HepG2 (cell line): ENCODE measurements around the gene PODN. TPM values are rescaled to one million over a fixed set of nuclear protein-coding genes. Genes with fewer than 3 reads are reported as not detected.

Experiments used
- ATAC-seq: fragments of 200-7000 bp; cut with Tn5 transposase; 3 replicates; pipeline ENCODE4 v1.9.1; 2020; ENCODE audit warnings: mild to moderate bottlenecking, moderate library complexity
- BruUV-seq: library from RNA; stranded (reverse); fragments of 400-500 nt; replicated peaks from 2 replicates; lab custom pipeline; 2021; lab: Mats Ljungman, UMichigan
- CTCF ChIA-PET: fragments of 300-600 bp; formaldehyde crosslinking; extraction: SDS; loops from one replicate; lab custom pipeline; 2021; ENCODE audit warnings: low total read pairs, inconsistent platforms, low intra/inter-chr PET ratio; lab: Yijun Ruan, JAX
- POLR2A ChIA-PET: fragments of 350-600 bp; sonication (Branson Sonifier 250); formaldehyde crosslinking; loops from one replicate; lab custom pipeline; 2020; ENCODE audit warnings: antibody characterized with exemption, inconsistent platforms; lab: Yijun Ruan, JAX
- DNase-seq: peaks from one replicate; pipeline ENCODE4 v3.0.0-alpha.2; 2015; ENCODE audit warnings: low spot score
- FAIRE-seq: peaks from 3 replicates; lab custom pipeline; 2011; peaks lifted over from hg19 to GRCh38; lab: Jason Lieb, UNC
- H2AFZ ChIP-seq: one replicate; pipeline ENCODE4 v1.6.1; 2011; ENCODE audit warnings: low read length, inconsistent platforms
- H3K27ac ChIP-seq: fragments of 300-600 bp; 3 replicates; pipeline ENCODE4 v1.8.0; 2011; ENCODE audit warnings: mixed run types, mild to moderate bottlenecking, mixed read lengths, low read length, inconsistent platforms; ENCODE audit not compliant: insufficient read depth; ENCODE audit errors: extremely low read length
- H3K27me3 ChIP-seq, 2 experiments: fragments of 200-600 bp in 1 of 2; 2 replicates in 1 of 2; 3 replicates in 1 of 2; pipeline versions ENCODE4 v1.6.0 to v1.8.0; 2011; ENCODE audit warnings: low read length in 2 of 2, mild to moderate bottlenecking in 2 of 2, moderate library complexity in 2 of 2, inconsistent platforms in 1 of 2; ENCODE audit not compliant: insufficient read depth in 2 of 2, control insufficient read depth in 1 of 2
- H3K36me3 ChIP-seq, 2 experiments: fragments of 200-600 bp in 1 of 2; replicated peaks in 1 of 2; 2 replicates in 1 of 2; 3 replicates in 1 of 2; pipeline versions ENCODE4 v1.5.1 to v1.8.0; 2011; ENCODE audit warnings: low read length in 2 of 2, inconsistent platforms in 1 of 2; ENCODE audit not compliant: insufficient read depth in 2 of 2, control insufficient read depth in 1 of 2
- H3K4me1 ChIP-seq: 2 replicates; pipeline ENCODE4 v1.5.1; 2012; ENCODE audit warnings: low read length, inconsistent platforms; ENCODE audit not compliant: insufficient read depth
- H3K4me2 ChIP-seq: 2 replicates; pipeline ENCODE4 v1.6.0; 2011; ENCODE audit warnings: low read depth, low read length, inconsistent platforms
- H3K4me3 ChIP-seq, 3 experiments: fragments of 200-600 bp in 1 of 3; sonication (generic), shearing (Covaris generic) in 1 of 3; replicated peaks in 1 of 3; 2 replicates each; pipeline ENCODE4 v1.5.1; 2011 to 2016; ENCODE audit warnings: low read length in 3 of 3, inconsistent platforms in 2 of 3, low read depth in 2 of 3, mild to moderate bottlenecking in 2 of 3, control low read depth in 1 of 3, mixed read lengths in 1 of 3; ENCODE audit not compliant: insufficient read depth in 1 of 3
- H3K79me2 ChIP-seq: one replicate; pipeline ENCODE4 v1.6.1; 2011; ENCODE audit warnings: low read length, inconsistent platforms; ENCODE audit not compliant: insufficient read depth
- H3K9ac ChIP-seq: 2 replicates; pipeline ENCODE4 v1.6.0; 2011; ENCODE audit warnings: mild to moderate bottlenecking, low read depth, low read length, inconsistent platforms; ENCODE audit not compliant: insufficient read depth
- H3K9me3 ChIP-seq: 2 replicates; pipeline ENCODE4 v1.5.1; 2012; ENCODE audit warnings: mild to moderate bottlenecking, low read length
- H4K20me1 ChIP-seq: 2 replicates; pipeline ENCODE4 v1.6.0; 2011; ENCODE audit warnings: inconsistent platforms, mild to moderate bottlenecking, low read length, moderate library complexity; ENCODE audit not compliant: insufficient read depth
- CENPT ChIP-seq: sonication (generic); formaldehyde crosslinking; IDR thresholded peaks from 2 replicates; pipeline ENCODE4 v1.8.0; 2022; ENCODE audit warnings: low read depth, mild to moderate bottlenecking, moderate library complexity, missing genetic modification reagents
- FOXP4 ChIP-seq: sonication (generic); formaldehyde crosslinking; IDR thresholded peaks from 2 replicates; pipeline ENCODE4 v1.4.0; 2020; ENCODE audit warnings: missing genetic modification reagents
- HHEX ChIP-seq: IDR thresholded peaks from 2 replicates; pipeline ENCODE4 v1.6.1; 2016; ENCODE audit warnings: control low read depth
- IKZF4 ChIP-seq: sonication (generic); formaldehyde crosslinking; IDR thresholded peaks from 2 replicates; pipeline ENCODE4 v1.5.1; 2020; ENCODE audit warnings: borderline replicate concordance, mild to moderate bottlenecking, low read depth, missing genetic modification reagents; ENCODE audit errors: not compliant biosample characterization
- KMT2A ChIP-seq: sonication (generic); formaldehyde crosslinking; IDR thresholded peaks from 2 replicates; pipeline ENCODE4 v1.4.0; 2020; ENCODE audit warnings: missing genetic modification reagents
- MAZ ChIP-seq, 2 experiments: sonication (generic) in 1 of 2; formaldehyde crosslinking in 1 of 2; IDR thresholded peaks; 2 replicates each; pipeline versions ENCODE4 v1.5.0 to v1.6.1; 2012 to 2020; ENCODE audit warnings: low read depth in 2 of 2, mild to moderate bottlenecking in 2 of 2, borderline replicate concordance in 1 of 2, improper control_type of control experiment in 1 of 2, low read length in 1 of 2, missing genetic modification reagents in 1 of 2, moderate library complexity in 1 of 2
- WGBS: methylation state at CpG from one replicate; pipeline ENCODE4 v1.1.6; 2017; ENCODE audit warnings: low lambda C conversion rate; 5-methylcytosine and 5-hydroxymethylcytosine counted together
- in situ Hi-C: cut with HindIII; loops from 2 replicates; pipeline ENCODE4 v1.10.0; 2017; ENCODE audit warnings: low pct_unique_long_range_greater_than_20kb; ENCODE audit not compliant: extremely low pct_ligation_motif_present
- intact Hi-C: fragments of 100-400 bp; cut with micrococcal nuclease; formaldehyde crosslinking; loops from one replicate; pipeline ENCODE4 v1.10.0; 2022; ENCODE audit not compliant: unreplicated experiment
- polyA plus RNA-seq, 8 experiments: library from polyadenylated mRNA; depleted of rRNA in 3 of 8; stranded (reverse) in 7 of 8; unstranded in 1 of 8; fragments of >200 nt; fragmentation: Illumina TruSeq in 4 of 8; extraction: Trizol in 4 of 8; gene quantifications; 2 replicates each; pipeline versions ENCODE4 v1.2.1 to v1.2.3, GENCODE V29; 2011 to 2016; ENCODE audit warnings: low read depth in 4 of 8, missing spikeins in 1 of 8, mixed read lengths in 1 of 8; ENCODE audit not compliant: insufficient read depth in 1 of 8
- total RNA-seq, 5 experiments: library from RNA; depleted of rRNA; stranded (reverse); fragments of >200 nt; fragmentation: Illumina TruSeq; extraction: Trizol; gene quantifications; 2 replicates each; pipeline ENCODE4 v1.2.3, GENCODE V29; 2016; ENCODE audit warnings: low read depth in 1 of 5

Gene PODN
- total and polyA plus RNA-seq, 2 of the 13 experiments (the other 11 are each of a cell fraction or from before 2014, with no cell fraction given), result 0.13 TPM; not detected in 1

- Histone ChIP-seq H3K79me2 (no peaks in the 10 kb centered on the region), H3K4me2 (no peak overlapping the region)
- FAIRE-seq, result no peak
- TF ChIP-seq HHEX (no peak), MAZ (IDR thresholded peaks at IDR 0.05; ENCODE audit: borderline replicate concordance, low read depth, low read length) (no peak), MAZ (CRISPR knock-in tag; IDR thresholded peaks at IDR 0.05; ENCODE audit: low read depth) (no peak), FOXP4 (CRISPR knock-in tag) (no peak), KMT2A (CRISPR knock-in tag) (no peak), IKZF4 (CRISPR knock-in tag) (no peak), CENPT (CRISPR knock-in tag) (no peak)
- TF ChIP-seq, all 625 proteins: peak for 0
- Histone ChIP-seq H3K36me3 (no peaks in the 10 kb centered on the region), H3K4me1 (peaks cover 75% of the 10 kb centered on the region), H4K20me1 (no peaks in the 10 kb centered on the region), H3K9ac (no peak overlapping the region), H3K27me3 (peaks cover 3 to 5% of the 10 kb centered on the region in 2 experiments; a peak in 3 of 5 replicates), H3K27ac (no peak overlapping the region), H3K9me3 (no peaks in the 10 kb centered on the region), H3K4me3 (no peak overlapping the region), H2AFZ (no peak overlapping the region)
- intact Hi-C loops, result no loop called here
- in situ Hi-C loops, result no loop called here
- ATAC-seq (no peak), DNase-seq (no peak)
- 80% methylated on average over 8 of the region's 8 CpGs for WGBS
- CTCF ChIA-PET, result no interaction called here
- POLR2A ChIA-PET, result interaction anchor here (0.9 to 2.6 kb wide), 5 partner anchors 11 to 58 kb away, joined by 3 to 7 read pairs (median 4); no protein-coding TSS in a partner anchor
- BruUV-seq, result no TSS peak
Observed at GRCh38 chr1:53132176-53132575, 70.2 kb downstream of the PODN start.
